Stimulated activated CD4-positive, alpha-beta T cell treated with anti-CD3 and anti-CD28 coated beads, Interleukin-1b, Interleukin-23, amount 100 ng/mL, for 48 hours (primary cell): ENCODE results near the gene TNFAIP1.

Experiments used
- DNase-seq: peaks from one replicate; pipeline ENCODE4 v3.0.0-alpha.2; 2020

TNFAIP1 gene

DNA sequence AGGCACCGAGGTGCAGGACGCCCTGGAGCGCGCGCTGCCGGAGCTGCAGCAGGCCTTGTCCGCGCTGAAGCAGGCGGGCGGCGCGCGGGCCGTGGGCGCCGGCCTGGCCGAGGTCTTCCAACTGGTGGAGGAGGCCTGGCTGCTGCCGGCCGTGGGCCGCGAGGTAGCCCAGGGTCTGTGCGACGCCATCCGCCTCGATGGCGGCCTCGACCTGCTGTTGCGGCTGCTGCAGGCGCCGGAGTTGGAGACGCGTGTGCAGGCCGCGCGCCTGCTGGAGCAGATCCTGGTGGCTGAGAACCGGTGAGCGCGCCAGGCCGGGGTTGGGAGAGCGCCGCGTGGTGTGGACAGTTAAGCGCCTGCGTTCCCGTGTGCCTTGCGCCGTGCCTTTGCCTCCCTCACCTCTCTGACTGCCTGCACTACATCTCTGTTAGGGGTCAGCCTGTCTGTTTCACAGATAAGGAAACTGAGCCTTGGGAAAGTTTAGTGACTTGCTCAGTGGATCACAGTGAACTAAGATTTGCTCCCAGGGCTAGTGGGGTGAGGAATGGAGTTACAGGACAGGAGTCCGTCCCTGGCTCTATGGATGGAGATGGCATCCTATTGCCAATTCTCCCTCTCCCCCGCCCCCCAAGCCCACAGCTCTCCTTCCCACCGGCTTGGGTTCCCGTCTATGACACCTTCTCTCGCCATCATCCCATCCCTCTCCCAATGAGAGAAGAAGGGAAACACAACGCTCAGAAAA is 36.8 kb downstream of the TNFAIP1 start:
- peak; percentile 36 for DNase-seq

DNA sequence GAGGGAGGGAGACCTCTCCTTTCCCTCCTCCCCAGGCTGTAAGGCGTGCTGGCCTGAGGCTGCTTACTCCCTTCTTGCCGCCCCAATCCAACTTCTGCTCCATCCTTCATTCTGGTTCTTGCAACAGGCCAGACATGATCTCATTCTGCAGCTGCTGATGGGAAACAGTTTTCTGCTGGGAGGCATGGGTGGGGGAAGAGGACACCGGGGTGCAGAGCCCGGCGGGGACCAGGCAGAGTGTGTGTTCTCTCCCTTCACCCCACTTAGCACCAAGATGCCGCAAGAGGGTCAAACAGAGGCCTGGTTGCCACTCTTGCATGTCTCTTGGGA is 37.3 kb downstream of the TNFAIP1 start:
- no peak for DNase-seq

GRCh38 chr17:28379814-28380801 is 44.5 kb downstream of the TNFAIP1 start:
- DNase-seq: no peak

GRCh38 chr17:28381141-28381825 is 45.7 kb downstream of the TNFAIP1 start:
- DNase-seq: peak; percentile 50

DNA sequence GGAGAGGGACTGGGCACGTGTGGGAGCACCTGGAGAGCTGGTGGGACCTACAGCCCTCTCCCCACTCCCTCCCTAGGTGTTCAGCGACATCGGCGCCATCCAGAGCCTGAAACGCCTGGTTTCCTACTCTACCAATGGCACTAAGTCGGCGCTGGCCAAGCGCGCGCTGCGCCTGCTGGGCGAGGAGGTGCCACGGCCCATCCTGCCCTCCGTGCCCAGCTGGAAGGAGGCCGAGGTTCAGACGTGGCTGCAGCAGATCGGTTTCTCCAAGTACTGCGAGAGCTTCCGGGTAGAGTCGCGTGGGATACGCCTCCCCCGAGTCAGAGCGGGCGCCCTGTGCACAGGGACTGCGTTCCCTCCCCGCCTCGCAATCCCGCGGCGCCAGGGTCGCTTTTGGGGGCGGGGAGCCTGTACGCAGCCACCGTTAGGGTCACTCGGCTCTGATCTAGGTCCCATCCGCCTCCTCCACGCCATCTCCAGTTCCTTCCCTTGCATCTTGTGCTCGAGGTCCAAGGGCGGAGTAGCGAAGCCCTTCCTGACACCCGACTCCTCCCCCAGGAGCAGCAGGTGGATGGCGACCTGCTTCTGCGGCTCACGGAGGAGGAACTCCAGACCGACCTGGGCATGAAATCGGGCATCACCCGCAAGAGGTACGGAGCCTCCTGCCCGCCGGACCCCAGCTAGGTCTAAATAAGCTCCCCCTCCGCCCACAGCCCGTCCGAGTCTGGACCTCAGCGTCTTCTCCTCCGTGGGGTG is 48.9 kb downstream of the TNFAIP1 start:
- peak; percentile 72 for DNase-seq

DNA sequence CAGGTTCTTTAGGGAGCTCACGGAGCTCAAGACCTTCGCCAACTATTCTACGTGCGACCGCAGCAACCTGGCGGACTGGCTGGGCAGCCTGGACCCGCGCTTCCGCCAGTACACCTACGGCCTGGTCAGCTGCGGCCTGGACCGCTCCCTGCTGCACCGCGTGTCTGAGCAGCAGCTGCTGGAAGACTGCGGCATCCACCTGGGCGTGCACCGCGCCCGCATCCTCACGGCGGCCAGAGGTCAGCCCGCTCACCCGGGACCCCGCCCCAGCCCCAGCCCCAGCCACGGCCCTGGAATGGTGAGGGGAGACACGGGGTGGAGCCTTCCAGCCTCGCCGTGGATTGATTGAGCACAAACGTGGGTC is 49.5 kb downstream of the TNFAIP1 start:
- DNase-seq: no peak

GRCh38 chr17:28385406-28385805 is 49.8 kb downstream of the TNFAIP1 start:
- peak; percentile 22 for DNase-seq

- no peak for DNase-seq
These were observed 50.8 kb downstream of the TNFAIP1 start for GRCh38 chr17:28386391-28386790.

- no peak for DNase-seq
These were observed 52.5 kb downstream of the TNFAIP1 start for GRCh38 chr17:28388106-28388505.

GRCh38 chr17:28390141-28390540 is 54.6 kb downstream of the TNFAIP1 start:
- DNase-seq: no peak

DNA sequence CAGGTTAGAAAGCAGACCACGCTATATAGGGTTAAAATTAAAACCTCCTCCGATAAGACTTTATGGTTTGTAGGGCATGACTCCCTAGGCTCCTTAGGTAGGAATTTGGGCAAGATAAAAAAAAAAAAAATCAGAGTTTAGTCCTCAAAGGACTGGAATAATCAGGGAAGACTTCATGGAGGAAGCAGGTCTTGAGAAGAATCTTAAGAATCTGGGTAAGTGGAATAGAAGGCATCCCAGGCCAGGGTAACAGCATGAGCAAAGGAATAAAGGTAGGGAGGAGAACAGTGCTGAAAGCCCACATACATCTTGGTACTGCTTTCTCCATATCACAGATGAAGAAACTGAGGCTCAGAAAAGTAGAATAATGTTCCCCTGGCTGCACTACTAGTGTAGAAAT is 55.0 kb downstream of the TNFAIP1 start:
- no peak for DNase-seq

DNA sequence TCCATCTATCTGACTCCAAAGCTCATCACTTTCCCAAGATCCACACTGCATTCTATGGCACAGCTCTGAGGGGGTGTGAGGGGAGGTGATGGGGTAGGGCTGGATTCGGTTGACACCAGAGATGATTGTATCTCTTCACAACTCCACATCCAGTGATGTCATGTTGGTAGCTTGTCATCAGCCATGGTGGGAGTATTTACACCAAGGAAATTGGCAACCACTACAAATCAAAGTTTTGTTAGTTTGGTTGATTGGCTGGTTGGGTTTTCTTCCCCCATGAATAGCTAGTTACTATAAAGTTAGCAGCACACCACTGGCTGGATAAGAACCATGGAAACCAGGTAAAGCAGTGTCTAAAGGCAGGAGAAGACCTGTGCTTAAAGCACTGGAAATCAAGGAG is 55.4 kb downstream of the TNFAIP1 start:
- no peak for DNase-seq

- DNase-seq: no peak
These were observed 55.8 kb downstream of the TNFAIP1 start for GRCh38 chr17:28391401-28391800.

GRCh38 chr17:28392491-28392890 is 56.9 kb downstream of the TNFAIP1 start:
- DNase-seq: no peak

GRCh38 chr17:28394337-28395116 is 59.0 kb downstream of the TNFAIP1 start:
- DNase-seq: no peak

GRCh38 chr17:28395426-28395825 is 59.9 kb downstream of the TNFAIP1 start:
- DNase-seq: no peak

- no peak for DNase-seq
These were observed 60.4 kb downstream of the TNFAIP1 start for GRCh38 chr17:28395968-28396367.
